Measurements from ENCODE around the gene ESR1.

Gene ESR1

GRCh38 chr6:152117156-152118133 lies 310.0 kb downstream of the ESR1 start:
- no peak for TF ChIP-seq CTCF (IDR thresholded peaks at IDR 0.05; ENCODE audit: low read depth, low read length, missing control alignments)
- in situ Hi-C loops (cut with HindIII; ENCODE audit: low sequenced_read_pairs), result no loop called here
- DNase-seq (ENCODE audit: low read depth), result no peak
- no peak overlapping the region for H3K4me3 ChIP-seq (ENCODE audit: low read depth, low read length)

GRCh38 chr6:152118224-152118623 lies 310.7 kb downstream of the ESR1 start:
- no peak for DNase-seq (ENCODE audit: low read depth)
- in situ Hi-C loops (cut with HindIII; ENCODE audit: low sequenced_read_pairs), result no loop called here
- no peak overlapping the region for H3K4me3 ChIP-seq (ENCODE audit: low read depth, low read length)
- no peak for TF ChIP-seq CTCF (IDR thresholded peaks at IDR 0.05; ENCODE audit: low read depth, low read length, missing control alignments)

GRCh38 chr6:152118678-152119077 lies 311.2 kb downstream of the ESR1 start:
- no peak for DNase-seq (ENCODE audit: low read depth)
- no peak overlapping the region for H3K4me3 ChIP-seq (ENCODE audit: low read depth, low read length)
- no peak for TF ChIP-seq CTCF (IDR thresholded peaks at IDR 0.05; ENCODE audit: low read depth, low read length, missing control alignments)
- in situ Hi-C loops (cut with HindIII; ENCODE audit: low sequenced_read_pairs), result no loop called here

GRCh38 chr6:152119831-152120230 lies 312.3 kb downstream of the ESR1 start:
- TF ChIP-seq CTCF (IDR thresholded peaks at IDR 0.05; ENCODE audit: low read depth, low read length, missing control alignments), result no peak
- no peak overlapping the region for H3K4me3 ChIP-seq (ENCODE audit: low read depth, low read length)
- DNase-seq (ENCODE audit: low read depth), result no peak
- in situ Hi-C loops (cut with HindIII; ENCODE audit: low sequenced_read_pairs), result no loop called here

GRCh38 chr6:152121910-152122309 lies 314.4 kb downstream of the ESR1 start:
- no peak overlapping the region for H3K4me3 ChIP-seq (ENCODE audit: low read depth, low read length)
- in situ Hi-C loops (cut with HindIII; ENCODE audit: low sequenced_read_pairs), result no loop called here
- DNase-seq (ENCODE audit: low read depth), result no peak
- TF ChIP-seq CTCF (IDR thresholded peaks at IDR 0.05; ENCODE audit: low read depth, low read length, missing control alignments), result no peak

GRCh38 chr6:152122434-152122833 lies 315.0 kb downstream of the ESR1 start:
- no peak for DNase-seq (ENCODE audit: low read depth)
- TF ChIP-seq CTCF (IDR thresholded peaks at IDR 0.05; ENCODE audit: low read depth, low read length, missing control alignments), result no peak
- no peak overlapping the region for H3K4me3 ChIP-seq (ENCODE audit: low read depth, low read length)
- in situ Hi-C loops (cut with HindIII; ENCODE audit: low sequenced_read_pairs), result no loop called here

Measured in astrocyte of the cerebellum (primary cell).